Stimulated activated CD8-positive, alpha-beta memory T cell treated with anti-CD3 and anti-CD28 coated beads, Interleukin-15, amount 100 ng/mL, for 4 hours (primary cell): ENCODE data around the gene CUL9.
"Not testable (repeated sequence)": the region's sequence is repeated elsewhere in the genome, so short reads cannot be mapped to it uniquely, and the experiment has no call there.

Experiments used
- DNase-seq, 2 donors: peaks; one replicate each; pipeline ENCODE4 v3.0.0-alpha.2; 2020; ENCODE audit warnings: low read depth in 2 of 2

CUL9 gene

DNA sequence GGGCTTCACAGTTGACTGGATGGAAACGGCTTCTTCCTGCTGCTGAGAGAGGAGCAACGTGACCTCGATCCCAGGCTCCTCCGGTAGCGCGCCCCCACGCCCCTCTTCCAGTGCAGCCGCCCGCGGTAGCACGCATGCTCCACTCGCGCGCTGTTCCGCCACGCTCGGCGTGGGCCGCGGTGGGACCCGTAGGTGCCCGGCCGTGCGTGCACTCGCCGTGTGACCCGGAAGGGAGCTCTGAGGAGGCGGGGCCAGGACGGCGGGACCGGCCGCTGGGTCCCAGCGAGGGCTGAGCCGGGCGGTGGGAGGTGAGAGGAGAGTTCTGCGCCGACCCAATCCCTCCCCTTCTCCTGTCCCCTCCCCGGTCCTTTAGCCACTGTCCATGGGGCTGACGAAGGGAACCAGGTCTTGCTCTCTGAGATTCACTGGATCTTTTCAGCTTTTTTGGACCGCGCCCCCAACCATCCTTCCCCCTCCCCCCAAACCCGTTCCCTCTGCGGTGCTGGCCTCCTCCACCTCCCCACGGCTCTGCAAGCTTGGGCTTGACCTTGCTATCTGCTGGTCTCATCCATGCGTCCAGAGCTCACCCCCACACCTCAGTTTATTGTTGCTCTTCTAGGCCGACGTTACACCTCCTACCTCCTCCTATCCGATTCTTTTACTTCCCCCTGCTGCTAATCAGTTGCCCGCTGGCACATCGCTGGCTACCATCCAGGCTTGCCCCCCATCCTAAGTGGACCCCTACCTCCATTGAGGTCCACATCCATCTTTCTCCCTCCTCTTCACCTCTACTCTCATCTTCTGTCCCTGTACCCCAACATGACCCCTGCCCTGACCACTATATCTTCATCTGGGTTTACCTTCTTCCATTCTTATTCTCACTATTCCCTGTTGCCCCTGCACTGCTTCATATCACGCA lies at the start of gene CUL9:
Gene CUL9, plus strand, starts transcription at position 255 of the 919 bp plus-strand sequence. CDS start 2,115 bp downstream, outside the sequence.
- DNase-seq = peak; percentile 51 to 61

GRCh38 chr6:43138267-43138666 lies 43.7 kb upstream of the CUL9 start:
- no peak for DNase-seq

GRCh38 chr6:43139973-43140372 lies 42.0 kb upstream of the CUL9 start:
- not testable (repeated sequence) for DNase-seq

DNA sequence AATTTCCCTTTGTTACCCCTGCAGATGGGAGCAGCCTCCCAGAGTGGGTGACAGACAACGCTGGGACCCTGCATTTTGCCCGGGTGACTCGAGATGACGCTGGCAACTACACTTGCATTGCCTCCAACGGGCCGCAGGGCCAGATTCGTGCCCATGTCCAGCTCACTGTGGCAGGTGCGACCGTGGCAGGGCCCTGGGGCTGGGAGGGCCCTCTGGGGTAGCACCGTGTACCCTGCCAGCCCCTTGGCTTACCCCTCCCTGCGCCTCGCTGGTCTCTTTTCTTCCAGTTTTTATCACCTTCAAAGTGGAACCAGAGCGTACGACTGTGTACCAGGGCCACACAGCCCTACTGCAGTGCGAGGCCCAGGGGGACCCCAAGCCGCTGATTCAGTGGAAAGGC lies 40.4 kb upstream of the CUL9 start:
- DNase-seq = no peak

DNA sequence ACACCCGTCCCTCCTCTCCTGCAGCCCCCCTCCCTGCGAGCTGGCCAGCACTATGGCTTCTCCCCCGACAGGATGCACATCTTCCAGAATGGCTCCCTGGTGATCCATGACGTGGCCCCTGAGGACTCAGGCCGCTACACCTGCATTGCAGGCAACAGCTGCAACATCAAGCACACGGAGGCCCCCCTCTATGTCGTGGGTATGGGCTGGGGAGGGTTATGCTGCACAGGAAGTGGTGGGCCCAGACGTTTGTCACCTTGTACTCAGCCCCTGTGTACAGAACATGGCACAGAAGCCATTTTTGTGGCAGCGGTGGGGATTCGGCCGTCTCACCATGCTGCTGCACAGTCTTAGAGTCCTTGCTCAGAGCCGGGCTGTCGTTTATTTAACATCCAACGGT lies 39.9 kb upstream of the CUL9 start:
- peak in 1 of 2 donors; percentile 24 for DNase-seq

- DNase-seq = peak; percentile 37 to 50
These were observed 38.5 kb upstream of the CUL9 start for GRCh38 chr6:43143235-43144128.

DNA sequence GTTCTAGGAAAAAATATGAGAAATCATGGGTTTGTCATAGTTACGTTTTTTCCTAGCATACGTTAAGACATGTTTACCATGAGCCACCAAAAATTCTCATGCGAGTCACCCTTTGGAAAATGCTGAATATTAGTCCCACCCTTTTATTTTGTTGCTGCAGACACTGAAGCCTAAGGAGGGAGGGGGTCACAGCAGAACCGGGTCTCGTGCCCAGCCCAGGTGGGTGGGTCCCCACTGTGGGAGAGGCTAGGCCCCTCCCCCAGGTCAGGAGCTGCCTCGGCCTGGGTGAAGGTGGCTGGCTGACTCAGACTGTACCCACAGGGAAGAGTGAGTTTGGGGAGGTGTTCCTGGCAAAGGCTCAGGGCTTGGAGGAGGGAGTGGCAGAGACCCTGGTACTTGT lies 37.1 kb upstream of the CUL9 start:
- DNase-seq = no peak

DNA sequence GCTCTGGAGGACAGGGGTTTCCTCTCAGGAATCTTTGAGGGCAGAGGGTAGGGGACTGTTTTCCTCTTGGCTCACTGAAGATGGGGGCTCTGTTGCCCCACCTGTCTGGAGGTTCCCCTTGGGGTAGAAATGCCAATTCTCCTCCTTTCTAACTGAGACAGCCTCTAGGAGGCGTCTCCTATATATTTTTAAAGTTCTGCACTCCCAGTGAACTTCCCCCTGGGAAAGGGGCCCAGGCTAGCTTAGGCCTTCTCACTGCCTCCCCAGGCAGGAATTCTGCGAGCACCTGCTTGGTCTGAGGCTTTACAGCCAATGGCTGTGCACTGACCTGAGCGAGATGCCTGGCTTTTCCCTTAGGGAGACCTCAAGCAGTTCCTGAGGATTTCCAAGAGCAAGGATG lies 35.7 kb upstream of the CUL9 start:
- DNase-seq = no peak

DNA sequence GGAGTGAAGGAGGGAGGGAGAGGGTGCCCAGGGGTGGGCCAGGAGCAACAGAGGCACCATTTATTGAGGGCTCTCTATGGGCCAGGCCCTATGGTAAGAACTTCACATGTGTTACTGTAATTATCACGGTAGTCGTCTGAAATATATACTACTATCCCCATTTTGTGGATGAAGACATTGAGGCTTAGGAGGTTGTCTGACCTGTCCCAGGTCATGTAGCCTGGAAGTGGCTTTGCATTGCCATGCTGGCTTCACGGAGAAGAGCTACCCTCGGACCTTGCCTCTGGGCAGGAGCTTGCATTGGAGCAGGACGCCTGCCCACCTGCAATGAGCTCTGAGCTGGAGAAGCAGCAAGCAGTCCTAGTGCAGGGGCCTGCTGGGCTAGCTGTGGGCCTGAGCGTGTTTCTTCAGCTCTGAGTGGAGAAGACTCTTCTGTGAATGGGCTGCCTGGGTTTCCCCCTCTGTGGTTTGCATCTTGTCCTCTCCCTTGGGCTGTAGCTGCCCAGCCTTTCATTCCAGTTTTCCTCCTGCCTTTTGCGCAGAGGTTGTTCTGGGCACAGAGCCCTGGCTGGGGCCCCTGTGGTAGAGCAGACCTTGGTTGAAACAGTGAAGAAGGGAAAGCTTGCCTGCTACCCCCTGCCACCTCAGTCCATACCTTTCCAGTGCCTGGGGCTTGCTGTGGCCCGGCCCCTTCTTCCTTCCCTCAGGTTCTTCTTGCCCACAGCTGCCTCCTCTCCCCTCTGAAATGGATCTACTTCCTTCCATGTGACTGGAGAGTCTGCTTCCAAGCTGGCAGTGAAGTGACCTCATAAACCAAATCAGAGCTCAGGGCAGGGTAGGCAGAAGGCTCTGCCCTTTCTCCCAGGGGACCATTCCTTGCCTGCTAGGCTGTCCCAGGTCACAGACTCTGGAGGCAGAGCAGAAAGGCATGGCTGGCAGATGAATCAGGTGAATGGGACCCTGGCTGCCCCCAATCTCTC lies 35.0 kb upstream of the CUL9 start:
- no peak for DNase-seq

GRCh38 chr6:43147691-43148477 lies 34.1 kb upstream of the CUL9 start:
- DNase-seq = no peak

GRCh38 chr6:43149265-43149664 lies 32.7 kb upstream of the CUL9 start:
- DNase-seq = no peak

DNA sequence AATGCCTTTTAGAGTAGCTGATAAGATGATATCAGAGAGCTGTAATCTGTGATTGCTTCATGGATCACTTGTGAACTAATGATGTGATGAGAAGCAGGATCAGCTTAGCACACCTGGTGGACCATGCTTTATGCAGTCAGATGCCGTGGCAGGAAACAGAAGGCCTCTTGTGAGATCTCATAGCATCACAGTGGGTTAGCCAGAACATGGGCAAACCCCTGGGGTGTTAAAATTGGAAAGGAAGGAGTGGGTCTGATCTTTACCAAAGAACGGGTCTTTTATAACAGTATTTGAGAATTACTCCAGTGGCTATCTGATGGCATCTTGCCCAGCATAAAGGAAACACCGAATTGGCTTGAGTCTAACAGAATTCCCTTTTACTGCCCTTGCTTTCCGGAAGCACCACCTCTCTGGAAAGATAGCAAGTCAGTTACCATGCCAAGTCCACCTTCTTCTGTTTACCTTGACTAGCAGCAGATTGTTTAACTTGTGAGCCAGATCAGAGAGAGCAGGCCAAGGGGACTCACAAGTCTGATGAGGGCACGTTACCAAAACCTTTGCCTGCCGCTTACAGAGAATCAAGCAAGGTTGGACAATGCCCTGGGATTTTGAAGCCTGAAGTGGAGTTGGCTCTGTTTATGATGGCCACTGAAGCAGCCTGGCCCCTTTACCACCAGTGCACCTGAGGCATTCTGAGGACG lies 31.8 kb upstream of the CUL9 start:
- no peak for DNase-seq

DNA sequence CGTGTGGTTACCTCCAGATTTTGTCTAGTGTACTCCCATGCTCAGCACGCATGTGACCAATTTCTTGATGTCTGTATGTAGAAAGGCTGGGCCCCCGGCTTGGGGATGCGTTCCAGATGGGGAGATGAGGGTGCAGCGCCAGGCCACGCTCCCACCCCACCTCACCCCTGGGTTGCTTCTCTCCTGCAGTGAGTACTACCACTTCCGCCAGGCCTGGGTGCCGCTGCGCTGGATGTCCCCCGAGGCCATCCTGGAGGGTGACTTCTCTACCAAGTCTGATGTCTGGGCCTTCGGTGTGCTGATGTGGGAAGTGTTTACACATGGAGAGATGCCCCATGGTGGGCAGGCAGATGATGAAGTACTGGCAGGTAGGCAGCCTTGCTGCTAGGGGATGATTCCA lies 22.4 kb upstream of the CUL9 start:
- no peak for DNase-seq

GRCh38 chr6:43163899-43164298 lies 18.1 kb upstream of the CUL9 start:
- DNase-seq = no peak

GRCh38 chr6:43170417-43170930 lies 11.5 kb upstream of the CUL9 start:
- no peak for DNase-seq

DNA sequence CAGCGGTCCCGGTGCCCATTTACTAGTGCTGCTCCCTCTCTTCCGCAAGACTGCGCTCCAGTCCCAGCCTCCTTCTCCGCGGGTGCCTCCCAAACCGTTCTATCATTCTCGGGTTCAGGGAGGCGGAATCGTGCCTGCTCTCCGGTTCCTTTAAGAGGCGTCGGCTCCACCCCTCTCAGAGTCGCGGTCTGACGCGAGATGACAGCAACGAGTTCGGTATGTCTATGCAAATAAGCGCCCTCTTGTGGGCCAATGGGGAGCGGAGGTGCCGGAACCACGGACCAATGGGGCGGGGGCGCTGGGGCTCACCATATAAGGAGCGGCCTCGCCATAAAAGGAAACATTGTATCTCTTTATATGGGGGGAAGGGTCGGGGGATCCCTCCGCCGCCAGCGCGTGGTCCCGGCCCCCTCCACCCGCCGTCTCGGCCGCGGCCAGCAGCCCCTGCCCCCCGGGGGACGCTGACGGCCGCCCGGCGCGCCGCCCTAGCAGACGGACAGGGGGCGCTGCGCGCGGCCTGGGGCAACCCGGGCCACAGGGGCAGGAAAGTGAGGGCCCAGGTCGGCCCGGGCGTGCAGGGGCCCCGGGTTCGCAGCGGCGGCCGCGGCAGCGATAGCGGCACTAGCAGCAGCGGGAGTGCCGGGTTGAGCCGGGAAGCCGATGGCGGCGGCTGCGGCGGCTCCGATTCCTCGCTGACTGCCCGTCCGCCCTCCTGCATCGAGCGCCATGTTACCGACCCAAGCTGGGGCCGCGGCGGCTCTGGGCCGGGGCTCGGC lies 10.9 kb upstream of the CUL9 start, which contains the start of gene SRF:
Gene SRF, plus strand, starts transcription at position 339 of the 776 bp plus-strand sequence. Its CDS starts 388 bp downstream, at position 727.
- DNase-seq = peak; percentile 97 to 99

- no peak for DNase-seq
These were observed 10.3 kb upstream of the CUL9 start for GRCh38 chr6:43171707-43172103.

DNA sequence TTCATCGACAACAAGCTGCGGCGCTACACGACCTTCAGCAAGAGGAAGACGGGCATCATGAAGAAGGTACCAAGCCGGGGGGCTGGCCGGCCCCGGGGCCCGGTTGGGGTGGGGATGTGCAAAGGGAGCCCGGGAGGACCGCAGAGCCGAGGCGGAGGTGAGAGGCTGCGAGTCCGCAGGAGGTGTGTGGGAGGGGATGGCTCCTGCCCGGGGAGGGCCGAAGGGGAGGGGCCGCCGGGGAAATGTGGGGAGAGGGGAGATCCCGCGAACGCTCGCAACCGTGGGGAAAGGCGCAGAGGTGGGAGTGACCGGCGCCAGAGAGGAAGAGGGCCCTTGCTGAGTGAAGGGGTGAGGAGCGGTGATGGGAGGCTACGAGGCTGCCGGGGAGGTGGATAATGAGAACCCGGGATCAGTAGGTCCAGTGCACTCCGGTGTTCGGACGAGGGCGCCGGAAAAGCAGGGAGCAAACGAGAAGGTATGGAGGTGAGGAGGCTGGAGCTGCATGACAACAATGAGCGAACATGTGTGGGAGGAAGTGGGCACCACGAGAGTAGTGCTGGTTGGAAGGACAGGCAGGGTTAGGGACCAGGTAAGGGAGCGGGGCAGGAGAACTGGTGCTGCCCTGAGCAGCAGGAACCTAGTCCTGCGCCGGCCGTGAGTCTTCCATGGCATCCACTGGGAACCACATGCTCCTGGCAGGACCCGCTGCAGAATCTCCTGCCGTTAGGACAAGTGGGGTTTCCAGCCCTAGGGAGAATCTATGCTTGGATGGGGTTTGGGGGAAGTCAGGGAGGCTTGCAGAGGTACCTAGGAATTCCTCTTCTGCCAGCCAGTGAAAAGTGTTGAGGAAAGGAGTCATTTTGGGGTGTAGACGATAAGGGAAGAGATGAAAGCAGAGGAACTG lies 9.6 kb upstream of the CUL9 start:
- DNase-seq = peak in 1 of 2 donors; percentile 33
